ENCODE measurements around the gene CDC25B.
A peak's percentile ranks its signal among the peaks of the same experiment; 100 is the strongest.

The CDC25B gene

DNA sequence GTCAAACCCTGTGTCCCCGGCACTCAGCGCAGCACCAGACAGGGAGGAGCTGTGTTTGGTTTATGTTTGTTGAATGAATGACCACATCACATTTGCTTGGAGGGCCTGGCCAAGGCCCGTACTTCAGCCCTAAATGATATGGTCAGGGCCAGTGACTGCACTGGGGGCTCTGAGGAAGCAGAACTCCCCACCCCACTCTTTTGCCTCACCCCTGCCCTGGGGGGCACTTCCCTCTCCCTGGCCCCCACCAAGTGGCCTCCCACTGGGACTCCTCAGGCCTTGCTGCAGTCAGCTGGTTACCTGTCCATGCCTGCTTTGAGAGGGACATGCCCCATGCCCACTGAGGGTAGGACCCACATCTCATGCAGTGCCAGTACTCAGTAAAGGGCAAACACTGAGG, 31.5 kb upstream of the CDC25B start:
- no peak for DNase-seq (ENCODE audit: low spot score)

DNA sequence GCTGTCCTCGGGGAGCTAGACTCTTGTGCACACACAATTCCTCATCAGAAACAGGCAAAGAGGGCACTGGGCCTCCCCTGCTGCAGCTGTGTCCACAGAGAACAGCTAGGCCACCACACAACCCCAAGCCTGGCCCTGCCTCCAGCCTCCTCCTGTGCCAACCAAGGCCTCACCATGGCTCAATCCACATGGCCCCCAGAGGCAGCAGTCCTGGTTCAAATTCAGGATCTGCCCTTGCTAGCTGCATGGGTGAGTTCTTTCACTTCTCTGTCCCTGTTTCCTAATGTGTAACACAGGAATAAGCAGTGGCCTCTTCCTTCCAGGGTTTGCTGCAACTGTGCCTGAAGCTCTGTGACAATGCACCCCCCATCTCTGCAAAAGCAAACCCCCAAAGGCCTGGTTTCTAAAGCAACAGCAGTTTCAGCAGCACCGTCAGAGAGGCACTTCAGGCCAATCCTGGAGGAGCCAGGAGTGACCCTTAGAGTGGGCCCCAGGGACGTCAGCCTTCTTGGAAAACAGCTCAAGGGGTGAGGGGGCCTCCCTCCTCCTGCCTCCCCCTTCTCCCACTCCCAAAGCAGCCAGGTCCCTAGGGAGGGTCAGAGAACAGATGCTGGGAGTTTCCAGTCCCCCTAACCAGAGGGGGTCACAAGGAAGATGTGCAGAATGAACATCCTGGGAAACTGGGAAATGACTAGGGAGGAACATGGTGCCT, 30.8 kb upstream of the CDC25B start:
- DNase-seq (ENCODE audit: low spot score): no peak

GRCh38 chr20:3766422-3767109, 29.5 kb upstream of the CDC25B start:
- DNase-seq (ENCODE audit: low spot score): no peak

DNA sequence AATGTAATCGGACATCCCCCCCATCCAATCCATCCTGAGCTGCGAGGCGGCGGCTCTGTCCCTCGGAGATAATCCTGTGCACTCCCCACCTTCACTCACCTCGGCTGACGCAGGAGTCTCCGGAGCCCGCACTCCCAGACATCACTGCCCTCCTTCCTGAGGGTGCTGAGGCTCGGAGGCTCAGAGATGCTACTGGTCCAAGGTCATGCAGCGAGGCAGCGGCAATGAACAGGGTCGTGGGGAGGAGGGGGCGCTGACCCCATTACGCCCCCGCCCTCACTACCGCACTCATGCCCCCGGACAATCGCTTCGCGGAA, 29.0 kb upstream of the CDC25B start:
- DNase-seq (ENCODE audit: low spot score): no peak

- peak; percentile 100 for DNase-seq (ENCODE audit: low spot score)
Observed at GRCh38 chr20:3767427-3768341, 28.4 kb upstream of the CDC25B start, which contains the start of gene ADISSP. ADISSP (minus strand) TSS chr20:3767753; CDS start chr20:3760100, 7,653 bp downstream.

DNA sequence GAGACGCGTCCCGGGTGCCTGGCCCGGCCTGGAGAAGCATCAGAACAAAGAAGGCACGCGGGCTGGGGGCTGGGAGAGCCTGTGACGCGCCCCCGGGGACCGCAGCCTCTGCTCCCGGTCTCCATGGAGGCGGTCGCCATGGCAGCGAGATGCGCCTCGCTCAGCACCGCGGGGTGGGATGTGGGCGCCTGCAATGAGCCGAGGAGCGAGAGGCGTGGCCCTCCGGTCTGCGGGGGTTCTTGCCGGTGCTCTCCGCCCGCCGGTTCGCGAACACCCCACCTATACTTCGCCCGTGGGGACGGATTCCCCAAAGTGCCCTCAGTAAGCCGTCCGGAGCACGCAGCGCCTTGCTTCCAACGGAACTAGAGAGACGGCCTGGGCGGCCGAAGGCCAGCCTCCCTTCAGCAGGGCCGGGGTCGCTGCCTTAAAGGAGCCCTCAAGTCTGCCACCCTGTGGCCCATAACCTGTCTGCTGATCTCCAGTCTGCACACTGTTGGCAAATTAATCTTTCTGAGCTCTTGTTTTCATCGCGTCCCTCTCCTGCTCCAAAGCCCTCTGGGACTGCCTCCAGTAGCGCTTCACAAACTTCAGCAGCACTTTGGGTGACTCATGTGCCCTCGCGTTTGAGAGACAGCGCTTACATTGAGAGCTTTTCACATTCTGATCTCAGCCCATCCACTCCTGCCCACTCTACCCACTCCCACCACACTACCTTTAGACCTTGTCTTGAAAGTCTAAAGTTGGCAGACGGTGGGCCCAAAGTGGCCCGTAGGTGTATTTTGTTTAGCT, 27.6 kb upstream of the CDC25B start:
- DNase-seq (ENCODE audit: low spot score): peak; percentile 82

GRCh38 chr20:3771552-3772058, 24.5 kb upstream of the CDC25B start:
- DNase-seq (ENCODE audit: low spot score): no peak

GRCh38 chr20:3775457-3776108, 20.5 kb upstream of the CDC25B start:
- no peak for DNase-seq (ENCODE audit: low spot score)

- no peak for DNase-seq (ENCODE audit: low spot score)
Observed at GRCh38 chr20:3777381-3777715, 18.8 kb upstream of the CDC25B start.

DNA sequence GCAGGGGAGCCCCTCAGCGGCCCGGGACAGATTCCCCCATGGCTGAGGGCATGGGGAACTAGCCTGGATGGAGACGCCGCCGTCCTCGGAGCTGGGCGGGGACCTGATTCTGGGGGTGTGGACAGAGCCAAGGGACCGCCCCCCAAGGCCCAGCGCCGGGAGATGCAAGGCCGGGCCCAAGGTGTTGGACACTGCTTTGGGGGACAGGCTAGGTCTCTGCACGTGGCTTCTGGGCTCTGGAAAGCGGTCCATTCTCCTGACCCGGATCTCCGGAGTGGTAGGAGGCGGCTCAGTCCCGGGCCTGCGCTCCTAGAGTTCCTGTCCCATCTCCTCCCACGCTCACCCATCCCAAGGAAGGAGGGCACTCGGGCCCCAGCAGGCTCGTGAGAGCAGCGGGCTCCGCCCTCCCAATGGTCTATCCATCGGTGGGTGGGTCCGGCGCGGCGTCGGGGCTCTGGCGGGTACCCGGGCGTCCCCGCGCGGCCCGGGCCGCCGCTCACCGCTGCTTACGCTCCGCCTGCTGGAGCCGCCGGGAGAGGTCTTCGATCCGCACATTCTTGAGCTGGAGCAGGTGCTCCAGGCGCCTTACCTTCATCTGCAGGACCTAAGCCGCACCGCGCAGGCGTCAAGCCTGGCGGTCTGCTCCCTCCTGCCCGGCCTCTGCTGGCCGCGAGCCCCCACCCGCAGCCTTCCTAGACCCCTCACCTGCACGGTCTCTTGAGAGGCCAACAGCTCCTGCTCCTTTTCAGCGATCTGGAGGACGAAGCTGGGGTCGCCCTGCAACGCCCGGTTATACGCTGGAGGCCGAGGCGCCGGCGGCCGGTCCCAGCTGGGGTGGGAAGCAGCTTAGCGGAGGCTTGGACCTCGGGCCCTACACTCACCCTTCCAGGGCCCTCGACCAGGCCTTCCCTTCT, 18.1 kb upstream of the CDC25B start:
- DNase-seq (ENCODE audit: low spot score): peak; percentile 84

DNA sequence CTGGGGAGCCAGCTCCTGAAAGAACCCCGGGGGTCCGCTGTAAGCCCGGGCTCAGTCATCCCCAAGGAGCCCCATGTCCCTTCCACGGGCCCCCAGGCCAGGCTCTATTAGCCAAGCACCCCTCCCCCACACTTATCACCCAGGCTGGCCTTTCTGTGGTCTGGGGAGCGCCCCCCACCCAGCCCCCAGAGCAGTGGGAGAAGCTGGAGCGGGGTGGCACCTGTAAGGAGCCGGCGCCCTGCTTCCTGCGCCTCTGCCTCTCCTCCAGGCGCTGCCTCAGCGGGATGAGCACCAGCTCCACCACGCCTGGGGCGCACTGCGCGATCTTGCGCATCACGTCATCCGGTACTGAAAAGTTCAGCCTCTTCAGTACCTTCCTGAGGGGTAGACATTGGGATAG, 17.1 kb upstream of the CDC25B start:
- no peak for DNase-seq (ENCODE audit: low spot score)

- peak; percentile 96 for DNase-seq (ENCODE audit: low spot score)
Observed at GRCh38 chr20:3781153-3781910, 14.8 kb upstream of the CDC25B start, which contains the start of gene SPEF1. SPEF1 (minus strand) TSS chr20:3781448; CDS start chr20:3781287, 161 bp downstream.

- no peak for DNase-seq (ENCODE audit: low spot score)
Observed at GRCh38 chr20:3782597-3782996, 13.5 kb upstream of the CDC25B start.

DNA sequence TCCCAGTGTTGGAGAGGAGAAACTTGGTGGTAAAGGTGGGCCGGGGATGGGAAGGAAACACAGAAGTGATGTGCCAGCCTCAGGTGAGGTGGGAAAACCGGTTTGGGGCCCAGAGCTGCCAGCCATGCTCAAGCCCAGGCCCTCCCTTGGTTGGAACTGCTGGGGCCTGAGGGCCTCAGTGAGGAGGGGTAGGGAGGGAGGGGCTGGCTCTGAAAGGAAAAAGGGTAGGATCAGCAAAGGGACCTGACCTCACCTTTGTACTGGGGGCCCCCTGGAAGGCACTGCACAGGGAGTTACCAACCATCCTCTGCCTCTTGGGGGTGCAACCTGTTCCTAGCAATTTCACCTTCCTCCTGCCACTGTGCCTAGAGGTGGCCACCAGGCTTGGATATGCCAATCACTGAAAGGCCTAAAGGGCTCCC, 13.0 kb upstream of the CDC25B start:
- DNase-seq (ENCODE audit: low spot score): no peak

- no peak for DNase-seq (ENCODE audit: low spot score)
Observed at GRCh38 chr20:3783511-3784195, 12.5 kb upstream of the CDC25B start.

GRCh38 chr20:3784216-3784853, 11.8 kb upstream of the CDC25B start:
- no peak for DNase-seq (ENCODE audit: low spot score)

DNA sequence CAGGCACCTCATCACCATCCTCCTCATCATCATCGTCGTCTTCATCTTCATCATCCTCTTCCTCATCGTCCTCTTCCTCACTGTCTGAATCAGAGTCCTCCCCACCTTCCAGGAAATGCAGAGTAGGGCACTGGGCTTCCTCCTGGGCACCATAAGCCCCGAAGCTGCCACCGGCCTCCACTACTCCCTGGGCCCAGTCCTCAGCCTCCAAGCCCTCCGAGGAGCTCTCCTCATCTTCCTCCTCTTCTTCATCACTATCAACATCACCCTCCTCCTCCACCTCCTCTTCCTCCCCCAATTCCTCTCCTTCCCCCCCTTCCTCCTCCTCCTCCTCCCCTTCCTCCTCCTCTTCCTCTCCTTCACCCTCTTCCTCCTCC, 11.3 kb upstream of the CDC25B start:
- no peak for DNase-seq (ENCODE audit: low spot score)
